Stimulated activated CD8-positive, alpha-beta memory T cell treated with anti-CD3 and anti-CD28 coated beads, Interleukin-4, amount 100 ng/mL, for 4 hours (primary cell): ENCODE data around the gene PLPPR3.

Experiments used
- DNase-seq, 2 donors: peaks; one replicate each; pipeline ENCODE4 v3.0.0-alpha.2; 2020; ENCODE audit warnings: low read depth in 2 of 2, low spot score in 1 of 2

Gene PLPPR3

GRCh38 chr19:772730-773436, 48.9 kb downstream of the PLPPR3 start:
- no peak for DNase-seq

- no peak for DNase-seq
These were observed 49.7 kb downstream of the PLPPR3 start for GRCh38 chr19:772063-772462.

- no peak for DNase-seq
These were observed 50.4 kb downstream of the PLPPR3 start for GRCh38 chr19:771332-771785.

GRCh38 chr19:769616-770015, 52.1 kb downstream of the PLPPR3 start:
- DNase-seq: no peak

- no peak for DNase-seq
These were observed 53.3 kb downstream of the PLPPR3 start for GRCh38 chr19:768424-768823.

- no peak for DNase-seq
These were observed 56.5 kb downstream of the PLPPR3 start for GRCh38 chr19:765179-765738.

- DNase-seq: no peak
These were observed 57.5 kb downstream of the PLPPR3 start for GRCh38 chr19:764301-764700.

GRCh38 chr19:763869-764268, 57.9 kb downstream of the PLPPR3 start:
- DNase-seq: no peak

- DNase-seq: no peak
These were observed 58.6 kb downstream of the PLPPR3 start for GRCh38 chr19:763181-763580.
